HepG2 (cell line): ENCODE data around the gene TADA2B.

ENCODE experiments used
- MTF1 ChIP-seq: sonication (generic); formaldehyde crosslinking; IDR thresholded peaks from 2 replicates; pipeline ENCODE4 v1.5.0; 2020; ENCODE audit warnings: missing genetic modification reagents
- NR3C1 ChIP-seq: sonication (generic); formaldehyde crosslinking; IDR thresholded peaks from 2 replicates; pipeline ENCODE4 v1.4.0; 2020; ENCODE audit warnings: missing genetic modification reagents
- TF ChIP-seq, protein P1 (sequence below), 2 experiments: IDR thresholded peaks; 2 replicates each; pipeline ENCODE4 v1.6.1; 2011 to 2012; ENCODE audit warnings: low read length in 2 of 2, borderline replicate concordance in 1 of 2, low read depth in 1 of 2, mild to moderate bottlenecking in 1 of 2, moderate library complexity in 1 of 2

GRCh38 chr4:7007142-7007907, 35.8 kb upstream of the TADA2B start:
- TF ChIP-seq NR3C1 (CRISPR knock-in tag) (no peak), MTF1 (CRISPR knock-in tag) (no peak)
- TF ChIP-seq, protein P1, sequence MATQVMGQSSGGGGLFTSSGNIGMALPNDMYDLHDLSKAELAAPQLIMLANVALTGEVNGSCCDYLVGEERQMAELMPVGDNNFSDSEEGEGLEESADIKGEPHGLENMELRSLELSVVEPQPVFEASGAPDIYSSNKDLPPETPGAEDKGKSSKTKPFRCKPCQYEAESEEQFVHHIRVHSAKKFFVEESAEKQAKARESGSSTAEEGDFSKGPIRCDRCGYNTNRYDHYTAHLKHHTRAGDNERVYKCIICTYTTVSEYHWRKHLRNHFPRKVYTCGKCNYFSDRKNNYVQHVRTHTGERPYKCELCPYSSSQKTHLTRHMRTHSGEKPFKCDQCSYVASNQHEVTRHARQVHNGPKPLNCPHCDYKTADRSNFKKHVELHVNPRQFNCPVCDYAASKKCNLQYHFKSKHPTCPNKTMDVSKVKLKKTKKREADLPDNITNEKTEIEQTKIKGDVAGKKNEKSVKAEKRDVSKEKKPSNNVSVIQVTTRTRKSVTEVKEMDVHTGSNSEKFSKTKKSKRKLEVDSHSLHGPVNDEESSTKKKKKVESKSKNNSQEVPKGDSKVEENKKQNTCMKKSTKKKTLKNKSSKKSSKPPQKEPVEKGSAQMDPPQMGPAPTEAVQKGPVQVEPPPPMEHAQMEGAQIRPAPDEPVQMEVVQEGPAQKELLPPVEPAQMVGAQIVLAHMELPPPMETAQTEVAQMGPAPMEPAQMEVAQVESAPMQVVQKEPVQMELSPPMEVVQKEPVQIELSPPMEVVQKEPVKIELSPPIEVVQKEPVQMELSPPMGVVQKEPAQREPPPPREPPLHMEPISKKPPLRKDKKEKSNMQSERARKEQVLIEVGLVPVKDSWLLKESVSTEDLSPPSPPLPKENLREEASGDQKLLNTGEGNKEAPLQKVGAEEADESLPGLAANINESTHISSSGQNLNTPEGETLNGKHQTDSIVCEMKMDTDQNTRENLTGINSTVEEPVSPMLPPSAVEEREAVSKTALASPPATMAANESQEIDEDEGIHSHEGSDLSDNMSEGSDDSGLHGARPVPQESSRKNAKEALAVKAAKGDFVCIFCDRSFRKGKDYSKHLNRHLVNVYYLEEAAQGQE (IDR thresholded peaks at IDR 0.05; ENCODE audit: borderline replicate concordance in 1 of 2, low read depth in 1 of 2, low read length in 2 of 2): no peak
